WTC11 (cell line): Measurements from ENCODE around the gene KCNA5. TPM values are rescaled to one million over a fixed set of nuclear protein-coding genes. Genes with fewer than 3 reads are reported as not detected.

ENCODE experiments used
- ATAC-seq: fragments of 200-7000 bp; cut with Tn5 transposase; 2 replicates; pipeline ENCODE4 v1.10.0; 2021; ENCODE audit warnings: mild to moderate bottlenecking, moderate library complexity
- CTCF ChIA-PET: fragments of 300-600 bp; sonication (Branson Sonifier 250); formaldehyde crosslinking; loops from one replicate; lab custom pipeline; 2021; ENCODE audit warnings: antibody characterized with exemption; lab: Charles Lee
- POLR2A ChIA-PET: fragments of 350-600 bp; sonication (Branson Sonifier 250); formaldehyde crosslinking; loops from one replicate; lab custom pipeline; 2021; ENCODE audit warnings: antibody characterized with exemption; lab: Charles Lee
- DNase-seq: peaks from one replicate; pipeline ENCODE4 v3.0.0; 2021; ENCODE audit warnings: low spot score
- H3K27ac Mint-ChIP-seq: 2 replicates; pipeline ENCODE4 v1.8.0; 2021; ENCODE audit warnings: mixed read lengths
- H3K27me3 Mint-ChIP-seq: 2 replicates; pipeline ENCODE4 v1.8.0; 2021; ENCODE audit warnings: low read depth, mild to moderate bottlenecking, moderate library complexity, mixed read lengths
- H3K36me3 Mint-ChIP-seq: 2 replicates; pipeline ENCODE4 v1.8.0; 2021; ENCODE audit warnings: mixed read lengths
- H3K4me1 Mint-ChIP-seq: 2 replicates; pipeline ENCODE4 v1.8.0; 2022; ENCODE audit warnings: mixed read lengths
- H3K4me3 Mint-ChIP-seq: 2 replicates; pipeline ENCODE4 v1.8.0; 2021; ENCODE audit warnings: mild to moderate bottlenecking, moderate library complexity, mixed read lengths
- H3K9me3 Mint-ChIP-seq: 2 replicates; pipeline ENCODE4 v1.8.0; 2021; ENCODE audit warnings: mixed read lengths
- ARID4B ChIP-seq: sonication (generic); formaldehyde crosslinking; IDR thresholded peaks from 2 replicates; pipeline ENCODE4 v1.8.0; 2023; ENCODE audit warnings: missing genetic modification reagents, mild to moderate bottlenecking, borderline replicate concordance
- ATF1 ChIP-seq: sonication (generic); formaldehyde crosslinking; IDR thresholded peaks from 2 replicates; pipeline ENCODE4 v1.8.1; 2023; ENCODE audit warnings: mild to moderate bottlenecking, moderate library complexity, missing genetic modification reagents
- ATF3 ChIP-seq: sonication (generic); formaldehyde crosslinking; conservative IDR thresholded peaks from 2 replicates; pipeline ENCODE4 v1.8.1; 2022; ENCODE audit warnings: mild to moderate bottlenecking, missing genetic modification reagents
- E2F5 ChIP-seq: sonication (generic); formaldehyde crosslinking; IDR thresholded peaks from 2 replicates; pipeline ENCODE4 v1.8.1; 2022; ENCODE audit warnings: mild to moderate bottlenecking, moderate library complexity, missing genetic modification reagents
- ETV6 ChIP-seq: sonication (generic); formaldehyde crosslinking; IDR thresholded peaks from 2 replicates; pipeline ENCODE4 v1.8.1; 2022; ENCODE audit warnings: mild to moderate bottlenecking, missing genetic modification reagents
- FOXP1 ChIP-seq: sonication (generic); formaldehyde crosslinking; IDR thresholded peaks from 2 replicates; pipeline ENCODE4 v1.8.0; 2022; ENCODE audit warnings: missing genetic modification reagents, mild to moderate bottlenecking, moderate library complexity, borderline replicate concordance
- FOXP4 ChIP-seq: sonication (generic); formaldehyde crosslinking; IDR thresholded peaks from 2 replicates; pipeline ENCODE4 v1.8.0; 2022; ENCODE audit warnings: mild to moderate bottlenecking, missing genetic modification reagents
- HMGA2 ChIP-seq: fragments of 250-450 bp; sonication (Bioruptor Pico); IDR thresholded peaks from 2 replicates; pipeline ENCODE4 v1.4.0; 2021; ENCODE audit warnings: mild to moderate bottlenecking, moderate library complexity
- MXD4 ChIP-seq: fragments of 250-450 bp; sonication (Bioruptor Pico); IDR thresholded peaks from 2 replicates; pipeline ENCODE4 v1.8.0; 2021; ENCODE audit warnings: mild to moderate bottlenecking, moderate library complexity, borderline replicate concordance
- MYBL2 ChIP-seq: sonication (generic); formaldehyde crosslinking; IDR thresholded peaks from 2 replicates; pipeline ENCODE4 v1.8.1; 2023; ENCODE audit warnings: mild to moderate bottlenecking, moderate library complexity, missing genetic modification reagents
- PREB ChIP-seq: sonication (generic); formaldehyde crosslinking; IDR thresholded peaks from 2 replicates; pipeline ENCODE4 v1.8.1; 2022; ENCODE audit warnings: mild to moderate bottlenecking, missing genetic modification reagents, moderate library complexity, borderline replicate concordance
- PRRX2 ChIP-seq: fragments of 250-450 bp; sonication (Bioruptor Pico); IDR thresholded peaks from 2 replicates; pipeline ENCODE4 v1.8.0; 2021; ENCODE audit warnings: mild to moderate bottlenecking
- RORB ChIP-seq: fragments of 250-450 bp; sonication (Bioruptor Pico); IDR thresholded peaks from 2 replicates; pipeline ENCODE4 v1.9.0; 2021; ENCODE audit warnings: mild to moderate bottlenecking
- ZBTB21 ChIP-seq: sonication (generic); formaldehyde crosslinking; IDR thresholded peaks from 2 replicates; pipeline ENCODE4 v1.8.1; 2023; ENCODE audit warnings: mild to moderate bottlenecking, missing genetic modification reagents, borderline replicate concordance
- ZNF219 ChIP-seq: sonication (generic); formaldehyde crosslinking; IDR thresholded peaks from 2 replicates; pipeline ENCODE4 v1.8.0; 2023; ENCODE audit warnings: missing genetic modification reagents, mild to moderate bottlenecking, borderline replicate concordance
- ZNF281 ChIP-seq: sonication (generic); formaldehyde crosslinking; IDR thresholded peaks from 2 replicates; pipeline ENCODE4 v1.8.0; 2023; ENCODE audit warnings: mild to moderate bottlenecking, missing genetic modification reagents
- ZNF425 ChIP-seq: fragments of 250-450 bp; sonication (Bioruptor Pico); conservative IDR thresholded peaks from 2 replicates; pipeline ENCODE4 v1.9.0; 2021; ENCODE audit warnings: mild to moderate bottlenecking
- ZNF671 ChIP-seq: fragments of 250-450 bp; sonication (Bioruptor Pico); IDR thresholded peaks from 2 replicates; pipeline ENCODE4 v1.8.0; 2021; ENCODE audit warnings: mild to moderate bottlenecking
- total RNA-seq: library from RNA; stranded (reverse); gene quantifications from 3 replicates; pipeline ENCODE4 v1.2.3, GENCODE V29; 2021

The KCNA5 gene
- total RNA-seq, 1 experiment from 2014 or later = 0.22 TPM

- no peak for DNase-seq
- Mint-ChIP-seq H3K4me1 (peaks cover 25% of the 10 kb centered on the region), H3K27me3 (no peaks in the 10 kb centered on the region), H3K36me3 (peaks cover 6% of the 10 kb centered on the region; the same call in 1 of the 2 replicates), H3K27ac (no peak overlapping the region)
- ChIA-PET POLR2A (no interaction called here), CTCF (interaction anchor here (1.1 to 1.4 kb wide), 3 partner anchors 13 to 179 kb away, joined by 3 to 8 read pairs (median 4); no protein-coding TSS in a partner anchor)
- ATAC-seq = no peak
- TF ChIP-seq ZBTB21 (CRISPR knock-in tag) = no peak
- no peak for TF ChIP-seq ETV6 (CRISPR knock-in tag)
- TF ChIP-seq ATF1 = no peak
- no peak for TF ChIP-seq FOXP1 (CRISPR knock-in tag)
- TF ChIP-seq ATF3 = no peak
- TF ChIP-seq FOXP4 (CRISPR knock-in tag) = no peak
- TF ChIP-seq ARID4B (CRISPR knock-in tag) = no peak
- no peak for TF ChIP-seq ZNF425 (CRISPR knock-in tag)
- no peak for TF ChIP-seq HMGA2 (CRISPR knock-in tag)
- no peak for TF ChIP-seq PREB (CRISPR knock-in tag)
- TF ChIP-seq E2F5 (CRISPR knock-in tag) = no peak
- TF ChIP-seq, all 79 proteins: peak for 0
- H3K9me3 Mint-ChIP-seq = peaks cover 18% of the 10 kb centered on the region
- no peak overlapping the region for H3K4me3 Mint-ChIP-seq
These were observed 9.1 kb upstream of the KCNA5 start for GRCh38 chr12:5034603-5035002.

GRCh38 chr12:5035618-5036017 is 8.1 kb upstream of the KCNA5 start:
- Mint-ChIP-seq H3K27ac (no peak overlapping the region), H3K4me3 (no peak overlapping the region), H3K9me3 (peaks cover 18% of the 10 kb centered on the region), H3K36me3 (peaks cover 6% of the 10 kb centered on the region; the same call in 1 of the 2 replicates), H3K4me1 (peaks cover 17% of the 10 kb centered on the region), H3K27me3 (peaks cover under 1% of the 10 kb centered on the region; the same call in 1 of the 2 replicates)
- DNase-seq (no peak), ATAC-seq (no peak)
- CTCF ChIA-PET = interaction anchor here (1.2 kb wide), 1 partner anchor 14 kb away, joined by 3 read pairs; no protein-coding TSS in a partner anchor
- TF ChIP-seq PRRX2 (CRISPR knock-in tag) (no peak), MXD4 (no peak), ZNF219 (no peak), MYBL2 (CRISPR knock-in tag) (no peak), RORB (CRISPR knock-in tag) (no peak), ZNF281 (CRISPR knock-in tag) (no peak), ZNF671 (CRISPR knock-in tag) (no peak)
- POLR2A ChIA-PET = no interaction called here
